HG02870 (cell line): ENCODE results near the gene KLRK1.
"Not testable (repeated sequence)": the region's sequence is repeated elsewhere in the genome, so short reads cannot be mapped to it uniquely, and the experiment has no call there.

Source experiments
- ATAC-seq: cut with Tn5 transposase; IDR thresholded peaks from one replicate; pipeline ENCODE4 v1.9.1; 2021; ENCODE audit warnings: mild to moderate bottlenecking, moderate library complexity; ENCODE audit not compliant: unreplicated experiment

KLRK1 gene

DNA sequence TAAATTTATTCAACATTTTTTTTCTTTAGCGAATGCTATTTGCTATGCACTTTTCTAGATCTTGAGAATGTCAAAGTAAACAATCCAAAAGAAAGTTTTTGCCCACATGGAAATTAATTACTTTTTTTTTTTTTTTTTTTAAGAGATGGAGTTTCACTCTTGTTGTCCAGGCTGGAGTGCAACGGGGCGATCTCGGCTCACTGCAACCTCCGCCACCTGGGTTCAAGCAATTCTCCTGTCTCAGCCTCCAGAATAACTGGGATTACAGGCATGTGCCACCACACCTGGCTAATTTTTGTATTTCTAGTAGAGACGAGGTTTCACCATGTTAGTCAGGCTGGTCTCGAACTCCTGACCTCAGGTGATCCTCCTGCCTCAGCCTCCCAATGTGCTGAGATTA, 1.1 kb upstream of the KLRK1 start:
- ATAC-seq = not testable (repeated sequence)

- ATAC-seq = no peak
Observed at GRCh38 chr12:10388624-10389413, 1.0 kb downstream of the KLRK1 start.

DNA sequence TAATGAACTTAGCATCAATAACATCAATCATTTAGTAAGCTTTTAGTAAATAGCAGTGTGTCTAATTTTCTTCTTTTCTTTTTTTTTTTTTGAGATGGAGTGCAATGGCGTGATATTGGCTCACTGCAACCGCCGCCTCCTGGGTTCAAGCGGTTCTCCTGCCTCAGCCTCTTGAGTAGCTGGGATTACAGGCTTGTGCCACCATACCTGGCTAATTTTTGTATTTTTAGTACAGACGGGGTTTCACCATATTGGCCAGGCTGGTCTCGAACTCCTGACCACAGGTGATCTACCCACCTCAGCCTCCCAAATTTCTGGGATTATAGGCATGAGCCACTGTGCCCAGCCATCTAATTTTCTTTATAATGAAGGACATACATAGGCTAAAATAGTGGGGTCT, 2.3 kb downstream of the KLRK1 start:
- not testable (repeated sequence) for ATAC-seq

- ATAC-seq = no peak
Observed at GRCh38 chr12:10386857-10387256, 3.0 kb downstream of the KLRK1 start.

DNA sequence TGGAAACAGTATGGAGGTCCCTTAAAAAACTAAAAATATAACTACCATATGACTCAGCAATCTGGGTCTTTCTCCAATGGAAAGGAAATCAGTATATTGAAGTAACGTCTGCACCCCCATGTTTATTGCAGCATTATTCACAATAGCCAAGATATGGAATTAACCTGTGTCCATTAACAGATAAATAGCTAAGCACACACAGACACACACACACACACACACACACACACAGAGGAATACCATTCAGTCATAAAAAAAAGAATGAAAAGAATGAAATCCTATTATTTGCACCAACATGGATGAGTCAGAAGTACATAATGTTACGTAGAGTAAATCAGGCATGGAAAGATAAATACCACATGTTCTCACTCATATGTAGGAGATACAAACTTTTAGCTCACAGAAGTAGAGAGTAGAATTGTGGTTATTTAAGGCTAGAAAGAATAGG, 4.7 kb downstream of the KLRK1 start:
- ATAC-seq = no peak

- no peak for ATAC-seq
Observed at GRCh38 chr12:10384191-10384590, 5.7 kb downstream of the KLRK1 start.

- no peak for ATAC-seq
Observed at GRCh38 chr12:10381928-10382628, 7.8 kb downstream of the KLRK1 start.

DNA sequence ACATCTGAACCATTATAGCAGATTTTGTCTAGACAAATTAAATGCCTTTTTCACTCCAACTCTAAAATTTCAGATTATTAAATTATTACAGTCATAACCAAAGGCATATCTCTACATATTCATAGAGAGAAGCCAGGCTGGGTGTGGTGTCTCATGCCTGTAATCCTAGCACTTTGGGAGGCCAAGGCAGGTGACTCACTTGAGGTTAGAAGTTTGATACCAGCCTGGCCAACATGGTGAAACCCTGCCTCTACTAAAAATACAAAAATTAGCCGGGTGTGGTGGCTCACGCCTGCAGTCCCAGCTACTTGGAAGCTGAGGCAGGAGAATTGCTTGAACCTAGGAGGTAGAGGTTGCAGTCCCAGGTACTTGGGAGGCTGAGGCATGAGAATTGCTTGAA, 11.1 kb downstream of the KLRK1 start:
- ATAC-seq = not testable (repeated sequence)

GRCh38 chr12:10374624-10375018, 15.2 kb downstream of the KLRK1 start:
- ATAC-seq = no peak

DNA sequence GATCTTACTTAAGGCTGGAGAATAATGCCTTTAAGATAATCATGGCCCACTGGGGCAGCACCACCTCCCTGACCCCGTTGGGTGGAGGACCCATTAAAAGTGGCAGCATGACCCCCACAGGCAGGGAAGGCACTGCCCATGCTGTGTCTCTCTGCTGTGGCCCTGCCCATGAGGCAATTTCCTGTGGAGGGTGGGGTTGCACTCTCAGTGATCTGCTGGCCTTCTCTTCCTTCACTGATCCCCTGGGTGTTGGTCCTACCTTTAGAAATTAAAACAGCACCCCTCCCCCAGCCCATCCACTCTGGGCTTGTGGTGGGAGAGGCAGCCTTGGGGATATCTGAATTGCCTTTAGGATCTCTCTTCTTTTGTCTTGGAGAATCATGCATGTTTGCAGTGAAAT, 17.3 kb downstream of the KLRK1 start:
- ATAC-seq = no peak

DNA sequence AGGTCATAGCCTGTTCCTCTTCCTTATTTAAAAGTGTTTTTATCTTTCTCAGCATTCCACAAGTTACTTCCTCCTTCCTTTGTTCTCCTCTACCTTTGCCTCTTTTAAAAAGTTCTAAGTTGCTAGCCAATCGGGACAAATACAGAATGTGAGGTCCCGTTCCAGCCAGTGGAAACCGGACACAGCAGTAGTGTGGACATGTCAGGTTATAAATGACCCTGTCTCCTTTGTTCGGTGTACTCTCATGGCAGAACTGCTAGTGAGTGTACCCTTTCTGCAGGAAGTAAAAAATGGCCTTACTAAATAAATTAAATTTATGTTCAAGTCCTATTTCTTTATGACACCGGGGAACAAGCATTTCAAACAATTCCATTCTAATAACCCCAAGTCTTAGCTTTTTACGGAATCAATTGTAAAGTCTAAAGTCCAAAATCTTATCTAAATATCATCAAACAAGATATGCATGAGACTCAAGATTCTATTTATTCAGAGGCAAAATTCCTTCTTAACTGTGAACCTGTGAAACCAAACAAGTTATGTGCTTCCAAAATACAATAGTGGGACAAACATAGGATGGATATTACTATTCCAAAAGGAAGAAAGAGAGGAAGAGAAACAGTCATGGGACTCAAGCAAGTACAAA, 17.8 kb downstream of the KLRK1 start:
- ATAC-seq = not testable (repeated sequence)

GRCh38 chr12:10369557-10370415, 20.1 kb downstream of the KLRK1 start:
- ATAC-seq = no peak

GRCh38 chr12:10368206-10369171, 21.4 kb downstream of the KLRK1 start:
- no peak for ATAC-seq

GRCh38 chr12:10367714-10368113, 22.1 kb downstream of the KLRK1 start:
- not testable (repeated sequence) for ATAC-seq

- ATAC-seq = no peak
Observed at GRCh38 chr12:10366875-10367274, 23.0 kb downstream of the KLRK1 start.

DNA sequence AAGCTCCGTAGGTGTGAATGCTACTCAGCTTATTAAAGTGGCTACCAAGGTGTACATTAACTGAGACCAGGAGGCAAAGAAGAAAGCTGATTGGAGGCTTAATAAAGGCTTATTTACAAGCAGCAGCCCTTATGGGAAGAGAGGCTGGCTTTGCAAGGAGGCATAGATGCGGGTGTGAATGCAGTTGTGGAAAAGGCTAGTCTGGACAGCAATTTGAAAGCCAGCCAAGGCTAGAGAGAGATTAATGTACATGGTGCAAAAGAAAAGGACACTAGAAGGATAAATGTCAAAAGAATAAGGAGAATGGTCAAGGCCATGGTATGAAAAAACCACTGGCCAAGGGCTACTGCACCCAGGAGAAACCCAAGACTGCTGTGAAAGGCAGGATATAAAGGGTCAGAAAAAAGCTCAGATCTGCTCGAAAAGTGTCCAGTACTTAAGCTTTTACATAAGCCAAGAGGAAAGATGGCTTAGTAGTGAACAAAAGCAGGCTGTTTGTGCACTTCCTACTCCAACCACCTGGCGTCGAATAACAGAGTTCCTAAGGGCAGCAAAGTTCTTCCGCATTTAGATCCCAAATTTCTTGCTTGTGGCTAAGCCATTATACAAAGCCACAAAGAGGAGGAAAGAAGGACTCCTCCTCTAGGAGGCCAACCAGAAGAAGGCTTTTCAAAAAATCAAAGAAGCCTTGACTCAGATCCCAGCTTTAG, 24.0 kb downstream of the KLRK1 start:
- ATAC-seq = no peak

DNA sequence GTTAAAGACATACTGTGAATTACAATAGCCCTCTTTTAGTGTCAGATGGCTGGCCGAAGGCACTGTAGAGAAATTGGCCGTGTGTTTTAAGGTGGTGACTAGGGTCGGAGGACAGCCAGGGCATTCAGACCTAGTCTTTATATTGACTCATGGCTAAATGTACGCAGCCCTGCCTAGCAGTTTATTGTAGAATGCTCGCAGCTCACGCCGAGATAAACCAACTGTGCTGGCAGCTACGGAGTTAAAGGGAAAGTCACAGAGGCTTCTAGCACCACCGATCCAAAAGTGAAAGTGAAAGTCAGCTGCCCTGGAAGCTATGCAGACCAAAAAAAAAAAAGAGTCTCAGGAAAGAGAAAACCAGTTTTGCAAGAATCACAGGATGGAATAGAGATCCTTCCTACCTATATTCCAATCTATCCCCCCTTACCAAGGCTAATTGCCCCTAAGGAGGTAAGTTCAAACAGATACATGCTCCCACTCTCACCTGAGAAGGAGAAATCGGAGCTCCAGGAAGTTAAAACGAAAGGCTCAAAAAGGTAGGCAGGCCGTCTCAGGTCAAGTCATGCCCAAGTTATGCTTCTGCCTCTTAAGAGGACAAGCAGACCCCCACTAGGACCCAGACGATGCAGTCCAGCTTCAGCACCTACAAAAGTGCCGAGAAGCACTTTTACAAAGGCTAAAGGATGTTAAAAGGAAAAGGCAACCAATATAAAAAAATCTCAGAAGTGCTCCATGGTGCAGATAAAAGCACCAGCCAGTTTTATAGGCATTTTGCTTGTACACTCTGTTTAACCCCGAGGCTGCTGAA, 24.8 kb downstream of the KLRK1 start:
- ATAC-seq = peak; percentile 49
